ENCODE results near the gene KITLG.

GRCh38 chr12:88628856-88629509, 48.7 kb upstream of the KITLG start:
- TF ChIP-seq CTCF (IDR thresholded peaks at IDR 0.05) (no peak), POLR2A (IDR thresholded peaks at IDR 0.05) (no peak)

Data from adrenal gland (tissue), 5 donors.